ENCODE data around the gene OSBPL8.

The OSBPL8 gene

GRCh38 chr12:76573840-76574373 lies 14.3 kb upstream of the OSBPL8 start:
- Histone ChIP-seq H3K79me2 (ENCODE audit: insufficient read depth, low read length) (no peaks in the 10 kb centered on the region), H3K27ac (ENCODE audit: low read depth, low read length, poor library complexity, severe bottlenecking) (no peak overlapping the region), H3F3A (ENCODE audit: insufficient read depth, low read length) (no peaks in the 10 kb centered on the region), H3K9ac (ENCODE audit: low read length) (no peak overlapping the region), H3K9me2 (ENCODE audit: low read depth, low read length) (no peaks in the 10 kb centered on the region), H2AFZ (ENCODE audit: low read length) (no peak overlapping the region), H3K27me3 (ENCODE audit: insufficient read depth, low read length) (no peaks in the 10 kb centered on the region), H3K4me2 (ENCODE audit: low read length) (no peak overlapping the region), H3K4me1 (ENCODE audit: insufficient read depth, low read length, severe bottlenecking) (peaks cover 7% of the 10 kb centered on the region), H3K9me3 (ENCODE audit: low read length) (no peaks in the 10 kb centered on the region), H4K20me1 (ENCODE audit: insufficient read depth, low read length) (no peaks in the 10 kb centered on the region), H3K4me3 (ENCODE audit: low read depth, low read length, poor library complexity, severe bottlenecking) (no peak overlapping the region), H3K36me3 (ENCODE audit: insufficient read depth, low read length) (no peaks in the 10 kb centered on the region)
- TF ChIP-seq CTCF (IDR thresholded peaks at IDR 0.05; ENCODE audit: low read length), result no peak
- TF ChIP-seq EZH2 (IDR thresholded peaks at IDR 0.05; ENCODE audit: borderline replicate concordance, low read length), result no peak

GRCh38 chr12:76571256-76571655 lies 11.7 kb upstream of the OSBPL8 start:
- no peak overlapping the region for H3K9ac ChIP-seq (ENCODE audit: low read length)
- no peaks in the 10 kb centered on the region for H4K20me1 ChIP-seq (ENCODE audit: insufficient read depth, low read length)
- H3K9me2 ChIP-seq (ENCODE audit: low read depth, low read length), result no peaks in the 10 kb centered on the region
- no peaks in the 10 kb centered on the region for H3K79me2 ChIP-seq (ENCODE audit: insufficient read depth, low read length)
- no peak overlapping the region for H3K4me2 ChIP-seq (ENCODE audit: low read length)
- H3K27me3 ChIP-seq (ENCODE audit: insufficient read depth, low read length), result no peaks in the 10 kb centered on the region
- no peak for TF ChIP-seq CTCF (IDR thresholded peaks at IDR 0.05; ENCODE audit: low read length)
- no peaks in the 10 kb centered on the region for H3F3A ChIP-seq (ENCODE audit: insufficient read depth, low read length)
- H2AFZ ChIP-seq (ENCODE audit: low read length), result no peak overlapping the region
- H3K4me3 ChIP-seq (ENCODE audit: low read depth, low read length, poor library complexity, severe bottlenecking), result no peak overlapping the region
- peaks cover 7% of the 10 kb centered on the region for H3K4me1 ChIP-seq (ENCODE audit: insufficient read depth, low read length, severe bottlenecking)
- H3K36me3 ChIP-seq (ENCODE audit: insufficient read depth, low read length), result no peaks in the 10 kb centered on the region
- H3K9me3 ChIP-seq (ENCODE audit: low read length), result no peaks in the 10 kb centered on the region
- no peak overlapping the region for H3K27ac ChIP-seq (ENCODE audit: low read depth, low read length, poor library complexity, severe bottlenecking)

- H3K9me3 ChIP-seq (ENCODE audit: low read length), result no peaks in the 10 kb centered on the region
- H3K4me3 ChIP-seq (ENCODE audit: low read depth, low read length, poor library complexity, severe bottlenecking), result no peak overlapping the region
- H3K27ac ChIP-seq (ENCODE audit: low read depth, low read length, poor library complexity, severe bottlenecking), result no peak overlapping the region
- H4K20me1 ChIP-seq (ENCODE audit: insufficient read depth, low read length), result no peaks in the 10 kb centered on the region
- H3K9ac ChIP-seq (ENCODE audit: low read length), result no peak overlapping the region
- H3K79me2 ChIP-seq (ENCODE audit: insufficient read depth, low read length), result no peaks in the 10 kb centered on the region
- H3K27me3 ChIP-seq (ENCODE audit: insufficient read depth, low read length), result no peaks in the 10 kb centered on the region
- H3F3A ChIP-seq (ENCODE audit: insufficient read depth, low read length), result no peaks in the 10 kb centered on the region
- no peaks in the 10 kb centered on the region for H3K9me2 ChIP-seq (ENCODE audit: low read depth, low read length)
- no peak for TF ChIP-seq EZH2 (IDR thresholded peaks at IDR 0.05; ENCODE audit: borderline replicate concordance, low read length)
- peaks cover 7% of the 10 kb centered on the region for H3K4me1 ChIP-seq (ENCODE audit: insufficient read depth, low read length, severe bottlenecking)
- H3K4me2 ChIP-seq (ENCODE audit: low read length), result no peak overlapping the region
- H3K36me3 ChIP-seq (ENCODE audit: insufficient read depth, low read length), result no peaks in the 10 kb centered on the region
- 0 out of 2 replicates have a peak overlapping the region, but pooled peaks have one; percentile 50 for H2AFZ ChIP-seq (ENCODE audit: low read length)
These were observed 10.4 kb upstream of the OSBPL8 start for GRCh38 chr12:76569685-76570604.
